ENCODE measurements around the gene S100B. TPM values are rescaled to one million over a fixed set of nuclear protein-coding genes. Genes with fewer than 3 reads are reported as not detected.

S100B gene
- total and polyA plus RNA-seq, 2 of the 13 experiments (the other 11 are each of a cell fraction or from before 2014, with no cell fraction given), result not detected

DNA sequence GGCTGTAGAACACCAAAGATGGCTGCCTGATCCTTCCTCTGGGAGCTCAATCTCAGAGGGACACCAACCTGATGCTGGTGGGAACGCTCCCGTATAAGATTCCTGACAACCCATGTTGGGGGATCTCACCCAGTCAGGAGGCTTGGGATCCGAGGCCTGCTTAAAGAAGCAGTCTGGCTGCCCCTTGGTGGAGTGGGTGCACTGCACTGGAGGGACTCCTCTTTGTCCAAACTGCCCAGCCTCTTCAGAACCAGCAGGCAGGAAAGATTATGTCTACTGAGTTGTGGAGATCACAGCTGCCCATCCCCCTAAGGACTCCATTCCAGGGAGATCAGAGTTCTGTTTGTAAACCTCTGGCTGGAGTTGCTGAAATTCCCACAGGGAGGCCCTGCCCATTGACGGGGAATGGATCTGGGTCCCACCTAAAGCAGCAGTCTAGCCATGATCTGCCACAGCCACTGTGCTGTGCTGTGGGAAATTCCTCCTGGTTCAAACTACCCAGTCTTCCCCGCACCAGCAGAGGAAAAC lies 23.0 kb downstream of the S100B start (continued):
- TF ChIP-seq, protein P1, sequence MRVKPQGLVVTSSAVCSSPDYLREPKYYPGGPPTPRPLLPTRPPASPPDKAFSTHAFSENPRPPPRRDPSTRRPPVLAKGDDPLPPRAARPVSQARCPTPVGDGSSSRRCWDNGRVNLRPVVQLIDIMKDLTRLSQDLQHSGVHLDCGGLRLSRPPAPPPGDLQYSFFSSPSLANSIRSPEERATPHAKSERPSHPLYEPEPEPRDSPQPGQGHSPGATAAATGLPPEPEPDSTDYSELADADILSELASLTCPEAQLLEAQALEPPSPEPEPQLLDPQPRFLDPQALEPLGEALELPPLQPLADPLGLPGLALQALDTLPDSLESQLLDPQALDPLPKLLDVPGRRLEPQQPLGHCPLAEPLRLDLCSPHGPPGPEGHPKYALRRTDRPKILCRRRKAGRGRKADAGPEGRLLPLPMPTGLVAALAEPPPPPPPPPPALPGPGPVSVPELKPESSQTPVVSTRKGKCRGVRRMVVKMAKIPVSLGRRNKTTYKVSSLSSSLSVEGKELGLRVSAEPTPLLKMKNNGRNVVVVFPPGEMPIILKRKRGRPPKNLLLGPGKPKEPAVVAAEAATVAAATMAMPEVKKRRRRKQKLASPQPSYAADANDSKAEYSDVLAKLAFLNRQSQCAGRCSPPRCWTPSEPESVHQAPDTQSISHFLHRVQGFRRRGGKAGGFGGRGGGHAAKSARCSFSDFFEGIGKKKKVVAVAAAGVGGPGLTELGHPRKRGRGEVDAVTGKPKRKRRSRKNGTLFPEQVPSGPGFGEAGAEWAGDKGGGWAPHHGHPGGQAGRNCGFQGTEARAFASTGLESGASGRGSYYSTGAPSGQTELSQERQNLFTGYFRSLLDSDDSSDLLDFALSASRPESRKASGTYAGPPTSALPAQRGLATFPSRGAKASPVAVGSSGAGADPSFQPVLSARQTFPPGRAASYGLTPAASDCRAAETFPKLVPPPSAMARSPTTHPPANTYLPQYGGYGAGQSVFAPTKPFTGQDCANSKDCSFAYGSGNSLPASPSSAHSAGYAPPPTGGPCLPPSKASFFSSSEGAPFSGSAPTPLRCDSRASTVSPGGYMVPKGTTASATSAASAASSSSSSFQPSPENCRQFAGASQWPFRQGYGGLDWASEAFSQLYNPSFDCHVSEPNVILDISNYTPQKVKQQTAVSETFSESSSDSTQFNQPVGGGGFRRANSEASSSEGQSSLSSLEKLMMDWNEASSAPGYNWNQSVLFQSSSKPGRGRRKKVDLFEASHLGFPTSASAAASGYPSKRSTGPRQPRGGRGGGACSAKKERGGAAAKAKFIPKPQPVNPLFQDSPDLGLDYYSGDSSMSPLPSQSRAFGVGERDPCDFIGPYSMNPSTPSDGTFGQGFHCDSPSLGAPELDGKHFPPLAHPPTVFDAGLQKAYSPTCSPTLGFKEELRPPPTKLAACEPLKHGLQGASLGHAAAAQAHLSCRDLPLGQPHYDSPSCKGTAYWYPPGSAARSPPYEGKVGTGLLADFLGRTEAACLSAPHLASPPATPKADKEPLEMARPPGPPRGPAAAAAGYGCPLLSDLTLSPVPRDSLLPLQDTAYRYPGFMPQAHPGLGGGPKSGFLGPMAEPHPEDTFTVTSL (CRISPR knock-in tag; IDR thresholded peaks at IDR 0.05; ENCODE audit: borderline replicate concordance), result no peak
- TF ChIP-seq ZZZ3 (CRISPR knock-in tag; IDR thresholded peaks at IDR 0.05; ENCODE audit: borderline replicate concordance), result no peak
- TF ChIP-seq, protein P2, sequence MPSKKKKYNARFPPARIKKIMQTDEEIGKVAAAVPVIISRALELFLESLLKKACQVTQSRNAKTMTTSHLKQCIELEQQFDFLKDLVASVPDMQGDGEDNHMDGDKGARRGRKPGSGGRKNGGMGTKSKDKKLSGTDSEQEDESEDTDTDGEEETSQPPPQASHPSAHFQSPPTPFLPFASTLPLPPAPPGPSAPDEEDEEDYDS (CRISPR knock-in tag; IDR thresholded peaks at IDR 0.05), result no peak
- TF ChIP-seq CBX5 (CRISPR knock-in tag; IDR thresholded peaks at IDR 0.05; ENCODE audit: borderline replicate concordance), result no peak
- TF ChIP-seq SKIL (CRISPR knock-in tag; IDR thresholded peaks at IDR 0.05; ENCODE audit: borderline replicate concordance), result no peak
- no peak for TF ChIP-seq MAZ (IDR thresholded peaks at IDR 0.05; ENCODE audit: borderline replicate concordance, low read depth, low read length)
- TF ChIP-seq MAZ (CRISPR knock-in tag; IDR thresholded peaks at IDR 0.05; ENCODE audit: low read depth), result no peak
- no peak for TF ChIP-seq ZBTB33 (CRISPR knock-in tag; IDR thresholded peaks at IDR 0.05)
- TF ChIP-seq ZNF12 (CRISPR knock-in tag; IDR thresholded peaks at IDR 0.05), result no peak
- no peak for TF ChIP-seq ZNF850 (CRISPR knock-in tag; conservative IDR thresholded peaks at IDR 0.05)
- no peak for TF ChIP-seq MTA3 (CRISPR knock-in tag; IDR thresholded peaks at IDR 0.05)
- TF ChIP-seq FOXJ3 (CRISPR knock-in tag; IDR thresholded peaks at IDR 0.05; ENCODE audit: borderline replicate concordance), result no peak
- TF ChIP-seq NFKB2 (CRISPR knock-in tag; IDR thresholded peaks at IDR 0.05; ENCODE audit: borderline replicate concordance), result no peak
- TF ChIP-seq, protein P3, sequence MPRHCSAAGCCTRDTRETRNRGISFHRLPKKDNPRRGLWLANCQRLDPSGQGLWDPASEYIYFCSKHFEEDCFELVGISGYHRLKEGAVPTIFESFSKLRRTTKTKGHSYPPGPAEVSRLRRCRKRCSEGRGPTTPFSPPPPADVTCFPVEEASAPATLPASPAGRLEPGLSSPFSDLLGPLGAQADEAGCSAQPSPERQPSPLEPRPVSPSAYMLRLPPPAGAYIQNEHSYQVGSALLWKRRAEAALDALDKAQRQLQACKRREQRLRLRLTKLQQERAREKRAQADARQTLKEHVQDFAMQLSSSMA (CRISPR knock-in tag; IDR thresholded peaks at IDR 0.05), result no peak
- no peak for TF ChIP-seq ZEB1 (IDR thresholded peaks at IDR 0.05; ENCODE audit: insufficient replicate concordance, low read depth)
- TF ChIP-seq ZNF879 (CRISPR knock-in tag; IDR thresholded peaks at IDR 0.05), result no peak
- TF ChIP-seq SOX5 (CRISPR knock-in tag; IDR thresholded peaks at IDR 0.05; ENCODE audit: borderline replicate concordance), result no peak

Data from HepG2 (cell line).